ENCODE measurements around the gene PTPRG.

GRCh38 chr3:62226601-62227339, 665.4 kb downstream of the PTPRG start:
- TF ChIP-seq REST (IDR thresholded peaks at IDR 0.05; ENCODE audit: insufficient read depth in 1 of 2, low read depth in 2 of 2, low read length in 2 of 2) (no peak), POLR2AphosphoS5 (IDR thresholded peaks at IDR 0.05; ENCODE audit: low read depth, low read length) (no peak), SIN3A (IDR thresholded peaks at IDR 0.05; ENCODE audit: borderline replicate concordance, insufficient read depth, low read length) (no peak), TAF1 (IDR thresholded peaks at IDR 0.05; ENCODE audit: borderline replicate concordance, insufficient read depth, low read length) (no peak), FOXP2 (optimal IDR thresholded peaks at IDR 0.05; ENCODE audit: borderline replicate concordance, extremely low read depth, extremely low read length, insufficient read depth) (no peak)

Measured in PFSK-1 (cell line).